GM12873 (cell line): Measurements from ENCODE around the gene TNFSF13B.

Experiments used
- CTCF ChIP-seq: IDR thresholded peaks from 2 replicates; pipeline ENCODE4 v1.5.1; 2012; ENCODE audit warnings: low read depth, mild to moderate bottlenecking, moderate library complexity, low read length, control low read depth; ENCODE audit not compliant: insufficient read depth; ENCODE audit errors: missing control alignments

TNFSF13B gene

GRCh38 chr13:108269601-108270328 lies at the start of gene TNFSF13B:
Gene TNFSF13B, plus strand, starts transcription at chr13:108269718. Its CDS starts 178 bp downstream, at chr13:108269896.
- TF ChIP-seq CTCF: peak; percentile 45

GRCh38 chr13:108220041-108220440 lies 49.5 kb upstream of the TNFSF13B start:
- TF ChIP-seq CTCF: no peak

- no peak for TF ChIP-seq CTCF
Observed at GRCh38 chr13:108223687-108224503, 45.6 kb upstream of the TNFSF13B start.

- no peak for TF ChIP-seq CTCF
Observed at GRCh38 chr13:108225440-108225839, 44.1 kb upstream of the TNFSF13B start.

- no peak for TF ChIP-seq CTCF
Observed at GRCh38 chr13:108226184-108226583, 43.3 kb upstream of the TNFSF13B start.

GRCh38 chr13:108227651-108228272 lies 41.8 kb upstream of the TNFSF13B start:
- peak; percentile 52 for TF ChIP-seq CTCF

- no peak for TF ChIP-seq CTCF
Observed at GRCh38 chr13:108230377-108230776, 39.1 kb upstream of the TNFSF13B start.
